GM12878 (cell line): ENCODE results near the gene CSPG5. TPM values are rescaled to one million over a fixed set of nuclear protein-coding genes. Genes with fewer than 3 reads are reported as not detected.

Source experiments
- CHD2 ChIP-seq: IDR thresholded peaks from 2 replicates; pipeline ENCODE4 v1.6.1; 2011; ENCODE audit warnings: low read depth, low read length, improper control_type of control experiment, borderline replicate concordance
- DPF2 ChIP-seq: fragments of 450-650 bp; IDR thresholded peaks from 2 replicates; pipeline ENCODE4 v1.6.1; 2017; ENCODE audit warnings: mild to moderate bottlenecking
- EGR1 ChIP-seq, 2 experiments: IDR thresholded peaks; 1 replicate in 1 of 2; 2 replicates in 1 of 2; pipeline ENCODE4 v1.6.1; 2011 to 2012; ENCODE audit warnings: low read depth in 2 of 2, low read length in 2 of 2, borderline replicate concordance in 1 of 2, mild to moderate bottlenecking in 1 of 2, moderate library complexity in 1 of 2
- ESRRA ChIP-seq: IDR thresholded peaks from 2 replicates; pipeline ENCODE4 v1.6.1; 2012; ENCODE audit warnings: mild to moderate bottlenecking, low read length, improper control_type of control experiment
- GATAD2B ChIP-seq: fragments of 450-650 bp; conservative IDR thresholded peaks from 2 replicates; pipeline ENCODE4 v1.6.1; 2017; ENCODE audit warnings: low read depth, mild to moderate bottlenecking, moderate library complexity
- HCFC1 ChIP-seq: fragments of 150-350 bp; IDR thresholded peaks from 2 replicates; pipeline ENCODE4 v1.6.1; 2014; ENCODE audit warnings: low read length
- JUND ChIP-seq: IDR thresholded peaks from 2 replicates; pipeline ENCODE4 v1.6.1; 2012; ENCODE audit warnings: low read depth, mild to moderate bottlenecking, low read length, improper control_type of control experiment, moderate library complexity
- LARP7 ChIP-seq: fragments of 450-650 bp; IDR thresholded peaks from 2 replicates; pipeline ENCODE4 v1.6.1; 2017; ENCODE audit warnings: mild to moderate bottlenecking
- POLR2A ChIP-seq: IDR thresholded peaks from 2 replicates; pipeline ENCODE4 v1.6.1; 2011; ENCODE audit warnings: low read depth, mild to moderate bottlenecking, low read length
- POLR2AphosphoS5 ChIP-seq: IDR thresholded peaks from 2 replicates; pipeline ENCODE4 v1.6.1; 2011; ENCODE audit warnings: mild to moderate bottlenecking, low read length, inconsistent platforms
- RB1 ChIP-seq: fragments of 450-650 bp; formaldehyde crosslinking; IDR thresholded peaks from 2 replicates; pipeline ENCODE4 v1.6.1; 2017; ENCODE audit warnings: mild to moderate bottlenecking, borderline replicate concordance
- SMAD1 ChIP-seq: fragments of 450-650 bp; IDR thresholded peaks from 2 replicates; pipeline ENCODE4 v1.6.1; 2018; ENCODE audit warnings: mild to moderate bottlenecking, low read depth; ENCODE audit not compliant: partially characterized antibody
- SP1 ChIP-seq: IDR thresholded peaks from one replicate; pipeline ENCODE4 v1.6.1; 2011; ENCODE audit warnings: low read depth, low read length
- SREBF1 ChIP-seq: IDR thresholded peaks from 2 replicates; pipeline ENCODE4 v1.6.1; 2012; ENCODE audit warnings: mild to moderate bottlenecking, low read length
- TARDBP ChIP-seq: IDR thresholded peaks from 2 replicates; pipeline ENCODE4 v1.6.1; 2016; ENCODE audit warnings: borderline replicate concordance
- TCF3 ChIP-seq: IDR thresholded peaks from 2 replicates; pipeline ENCODE4 v1.6.1; 2012; ENCODE audit warnings: low read depth, mild to moderate bottlenecking, low read length, borderline replicate concordance; ENCODE audit not compliant: insufficient read depth
- WRNIP1 ChIP-seq: IDR thresholded peaks from 2 replicates; pipeline ENCODE4 v1.6.1; 2011; ENCODE audit warnings: low read depth, low read length, improper control_type of control experiment, borderline replicate concordance
- ZNF217 ChIP-seq: fragments of 450-650 bp; IDR thresholded peaks from 2 replicates; pipeline ENCODE4 v1.6.1; 2017; ENCODE audit warnings: antibody characterized with exemption, mild to moderate bottlenecking
- ZNF274 ChIP-seq: IDR thresholded peaks from one replicate; pipeline ENCODE4 v1.8.0; 2011; ENCODE audit not compliant: insufficient read length, insufficient read depth
- polyA plus RNA-seq, 11 experiments: library from polyadenylated mRNA; depleted of rRNA in 4 of 11; unstranded in 6 of 11; stranded (reverse) in 5 of 11; fragments of >200 nt; fragmentation: Nextera tagmentation in 4 of 11; fragmentation: Illumina TruSeq in 1 of 11; extraction: Ambion mirVana in 4 of 11; extraction: Trizol in 1 of 11; gene quantifications; 1 replicate in 1 of 11; 2 replicates in 10 of 11; pipeline versions ENCODE4 v1.2.1 to v1.2.3, GENCODE V29; 2011 to 2016; ENCODE audit warnings: inconsistent platforms in 2 of 11, missing spikeins in 2 of 11, low read depth in 1 of 11
- total RNA-seq, 4 experiments: library from RNA; depleted of rRNA in 3 of 4; stranded (reverse); fragments of >200 nt in 3 of 4; fragmentation: Illumina TruSeq in 1 of 4; extraction: Trizol in 1 of 4; gene quantifications; 2 replicates each; pipeline versions ENCODE4 v1.2.1 to v1.2.3, GENCODE V29; 2013 to 2021
- TF ChIP-seq, protein P1 (sequence below): IDR thresholded peaks from 2 replicates; pipeline ENCODE4 v1.6.1; 2011; ENCODE audit warnings: borderline replicate concordance, low read depth, mild to moderate bottlenecking, moderate library complexity, low read length; ENCODE audit not compliant: insufficient read depth, poor library complexity, severe bottlenecking
- TF ChIP-seq, protein P2 (sequence below): fragments of 450-650 bp; IDR thresholded peaks from 2 replicates; pipeline ENCODE4 v1.6.1; 2017; ENCODE audit warnings: antibody characterized with exemption, mild to moderate bottlenecking, moderate library complexity
- TF ChIP-seq, protein P3 (sequence below): fragments of 150-350 bp; IDR thresholded peaks from 2 replicates; pipeline ENCODE4 v1.6.1; 2016; ENCODE audit warnings: low read depth, low read length

Gene CSPG5
- total and polyA plus RNA-seq, 10 of the 15 experiments (the other 5 are each of a cell fraction or from before 2014, with no cell fraction given), result 0.08 to 0.17 TPM; not detected in 8

DNA sequence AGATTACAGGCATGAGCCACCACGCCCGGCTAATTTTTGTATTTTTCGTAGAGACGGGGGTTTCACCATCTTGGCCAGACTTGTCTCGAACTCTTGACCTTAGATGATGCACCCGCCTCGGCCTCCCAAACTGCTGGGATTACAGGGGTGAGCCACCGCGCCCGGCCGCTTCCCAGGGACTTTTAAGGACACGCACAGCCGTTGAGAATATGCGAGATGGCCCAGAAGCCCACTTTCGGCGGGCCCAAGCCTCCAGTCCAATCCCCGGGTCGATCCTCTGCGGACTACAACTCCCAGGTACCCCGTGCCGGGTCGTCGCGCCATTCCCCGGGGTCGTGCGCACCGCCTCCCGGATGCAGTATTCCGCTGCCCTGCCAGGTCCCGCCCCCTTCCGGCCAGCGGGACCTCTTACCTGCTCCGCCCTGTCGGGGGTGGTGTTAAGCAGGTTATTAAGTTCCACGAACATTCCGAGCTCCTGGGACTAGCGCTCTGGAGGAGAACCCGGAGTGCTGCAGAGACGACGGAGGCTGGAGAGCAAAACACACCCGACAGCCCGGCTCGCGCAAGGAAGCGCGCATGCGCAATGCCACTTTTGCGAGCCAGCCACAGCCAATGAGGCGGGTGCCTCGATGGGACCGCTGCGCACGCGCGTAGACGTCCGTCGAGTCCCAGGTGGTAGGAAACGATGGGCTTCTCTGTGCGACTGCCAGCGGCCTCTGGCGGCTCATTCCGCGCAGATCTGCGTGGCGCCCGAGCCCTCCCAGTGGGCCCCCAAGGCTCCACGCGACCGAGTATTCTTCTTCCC, 65.3 kb downstream of the CSPG5 start, which contains the start of gene ELP6 (continued):
- TF ChIP-seq, protein P1, sequence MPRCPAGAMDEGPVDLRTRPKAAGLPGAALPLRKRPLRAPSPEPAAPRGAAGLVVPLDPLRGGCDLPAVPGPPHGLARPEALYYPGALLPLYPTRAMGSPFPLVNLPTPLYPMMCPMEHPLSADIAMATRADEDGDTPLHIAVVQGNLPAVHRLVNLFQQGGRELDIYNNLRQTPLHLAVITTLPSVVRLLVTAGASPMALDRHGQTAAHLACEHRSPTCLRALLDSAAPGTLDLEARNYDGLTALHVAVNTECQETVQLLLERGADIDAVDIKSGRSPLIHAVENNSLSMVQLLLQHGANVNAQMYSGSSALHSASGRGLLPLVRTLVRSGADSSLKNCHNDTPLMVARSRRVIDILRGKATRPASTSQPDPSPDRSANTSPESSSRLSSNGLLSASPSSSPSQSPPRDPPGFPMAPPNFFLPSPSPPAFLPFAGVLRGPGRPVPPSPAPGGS, result no peak
- TF ChIP-seq EGR1 (IDR thresholded peaks at IDR 0.05; ENCODE audit: borderline replicate concordance in 1 of 2, low read depth in 2 of 2, low read length in 2 of 2), result peak in 1 of 2 experiments; percentile 14; a peak in 1 of 3 replicates
- TF ChIP-seq, protein P2, sequence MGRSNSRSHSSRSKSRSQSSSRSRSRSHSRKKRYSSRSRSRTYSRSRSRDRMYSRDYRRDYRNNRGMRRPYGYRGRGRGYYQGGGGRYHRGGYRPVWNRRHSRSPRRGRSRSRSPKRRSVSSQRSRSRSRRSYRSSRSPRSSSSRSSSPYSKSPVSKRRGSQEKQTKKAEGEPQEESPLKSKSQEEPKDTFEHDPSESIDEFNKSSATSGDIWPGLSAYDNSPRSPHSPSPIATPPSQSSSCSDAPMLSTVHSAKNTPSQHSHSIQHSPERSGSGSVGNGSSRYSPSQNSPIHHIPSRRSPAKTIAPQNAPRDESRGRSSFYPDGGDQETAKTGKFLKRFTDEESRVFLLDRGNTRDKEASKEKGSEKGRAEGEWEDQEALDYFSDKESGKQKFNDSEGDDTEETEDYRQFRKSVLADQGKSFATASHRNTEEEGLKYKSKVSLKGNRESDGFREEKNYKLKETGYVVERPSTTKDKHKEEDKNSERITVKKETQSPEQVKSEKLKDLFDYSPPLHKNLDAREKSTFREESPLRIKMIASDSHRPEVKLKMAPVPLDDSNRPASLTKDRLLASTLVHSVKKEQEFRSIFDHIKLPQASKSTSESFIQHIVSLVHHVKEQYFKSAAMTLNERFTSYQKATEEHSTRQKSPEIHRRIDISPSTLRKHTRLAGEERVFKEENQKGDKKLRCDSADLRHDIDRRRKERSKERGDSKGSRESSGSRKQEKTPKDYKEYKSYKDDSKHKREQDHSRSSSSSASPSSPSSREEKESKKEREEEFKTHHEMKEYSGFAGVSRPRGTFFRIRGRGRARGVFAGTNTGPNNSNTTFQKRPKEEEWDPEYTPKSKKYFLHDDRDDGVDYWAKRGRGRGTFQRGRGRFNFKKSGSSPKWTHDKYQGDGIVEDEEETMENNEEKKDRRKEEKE, result no peak
- TF ChIP-seq RB1, result 0 out of 2 replicates have a peak, but pooled peaks have one; percentile 35
- peak; percentile 62; the same call in 1 of the 2 replicates for TF ChIP-seq SREBF1
- TF ChIP-seq SMAD1, result peak; percentile 3
- TF ChIP-seq POLR2AphosphoS5, result peak; percentile 95
- no peak for TF ChIP-seq JUND
- peak; percentile 61; the same call in 1 of the 2 replicates for TF ChIP-seq LARP7
- peak; percentile 76; the same call in 1 of the 2 replicates for TF ChIP-seq TARDBP
- TF ChIP-seq CHD2, result peak; percentile 56; the same call in 1 of the 2 replicates
- TF ChIP-seq POLR2A, result peak; percentile 94
- no peak for TF ChIP-seq ZNF217
- peak; percentile 65; the same call in 1 of the 2 replicates for TF ChIP-seq DPF2
- no peak for TF ChIP-seq ESRRA
- TF ChIP-seq, protein P3, sequence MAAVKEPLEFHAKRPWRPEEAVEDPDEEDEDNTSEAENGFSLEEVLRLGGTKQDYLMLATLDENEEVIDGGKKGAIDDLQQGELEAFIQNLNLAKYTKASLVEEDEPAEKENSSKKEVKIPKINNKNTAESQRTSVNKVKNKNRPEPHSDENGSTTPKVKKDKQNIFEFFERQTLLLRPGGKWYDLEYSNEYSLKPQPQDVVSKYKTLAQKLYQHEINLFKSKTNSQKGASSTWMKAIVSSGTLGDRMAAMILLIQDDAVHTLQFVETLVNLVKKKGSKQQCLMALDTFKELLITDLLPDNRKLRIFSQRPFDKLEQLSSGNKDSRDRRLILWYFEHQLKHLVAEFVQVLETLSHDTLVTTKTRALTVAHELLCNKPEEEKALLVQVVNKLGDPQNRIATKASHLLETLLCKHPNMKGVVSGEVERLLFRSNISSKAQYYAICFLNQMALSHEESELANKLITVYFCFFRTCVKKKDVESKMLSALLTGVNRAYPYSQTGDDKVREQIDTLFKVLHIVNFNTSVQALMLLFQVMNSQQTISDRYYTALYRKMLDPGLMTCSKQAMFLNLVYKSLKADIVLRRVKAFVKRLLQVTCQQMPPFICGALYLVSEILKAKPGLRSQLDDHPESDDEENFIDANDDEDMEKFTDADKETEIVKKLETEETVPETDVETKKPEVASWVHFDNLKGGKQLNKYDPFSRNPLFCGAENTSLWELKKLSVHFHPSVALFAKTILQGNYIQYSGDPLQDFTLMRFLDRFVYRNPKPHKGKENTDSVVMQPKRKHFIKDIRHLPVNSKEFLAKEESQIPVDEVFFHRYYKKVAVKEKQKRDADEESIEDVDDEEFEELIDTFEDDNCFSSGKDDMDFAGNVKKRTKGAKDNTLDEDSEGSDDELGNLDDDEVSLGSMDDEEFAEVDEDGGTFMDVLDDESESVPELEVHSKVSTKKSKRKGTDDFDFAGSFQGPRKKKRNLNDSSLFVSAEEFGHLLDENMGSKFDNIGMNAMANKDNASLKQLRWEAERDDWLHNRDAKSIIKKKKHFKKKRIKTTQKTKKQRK, result no peak
- peak; percentile 91 for TF ChIP-seq HCFC1
- TF ChIP-seq ZNF274, result no peak
- peak; percentile 48 for TF ChIP-seq SP1
- TF ChIP-seq WRNIP1, result no peak
- TF ChIP-seq GATAD2B, result no peak
- TF ChIP-seq TCF3, result peak; percentile 82
